ENCODE data around the gene PYGM. TPM values are rescaled to one million over a fixed set of nuclear protein-coding genes. Genes with fewer than 3 reads are reported as not detected.

PYGM gene
- total RNA-seq, 1 experiment from 2014 or later, result 3.6 TPM

DNA sequence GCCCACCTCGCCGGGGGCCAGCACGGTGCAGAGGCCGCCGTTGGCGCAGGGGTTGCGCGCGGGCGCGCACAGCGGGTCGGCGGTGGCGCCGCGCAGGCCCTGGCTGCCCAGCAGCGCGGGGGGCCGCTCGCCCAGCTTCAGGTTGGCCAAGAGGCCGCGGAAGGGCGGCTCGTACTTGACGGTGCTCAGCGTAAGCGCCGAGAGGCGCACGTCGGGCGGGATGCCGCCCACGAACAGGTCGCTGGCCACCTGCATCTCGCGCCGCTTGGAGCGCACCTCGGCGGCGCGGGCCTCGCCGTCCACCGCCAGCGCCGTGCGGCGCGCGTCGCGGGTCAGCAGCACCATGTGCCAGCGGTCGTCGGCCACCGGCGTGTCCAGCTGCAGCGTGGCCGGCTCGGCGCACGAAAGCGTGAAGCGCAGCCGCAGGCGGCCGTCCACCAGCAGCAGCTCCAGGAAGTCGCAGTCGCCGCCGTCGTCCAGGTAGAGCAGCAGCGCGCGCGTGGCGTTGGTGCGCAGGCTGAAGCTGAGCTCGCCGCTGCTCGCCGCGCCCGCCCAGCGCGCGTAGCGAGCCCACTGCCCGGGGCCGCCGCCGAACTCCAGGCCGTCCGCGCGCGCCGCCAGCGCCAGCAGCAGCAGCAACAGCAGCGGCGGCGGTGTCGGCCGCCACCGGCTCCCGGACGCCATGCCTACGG is 46.6 kb downstream of the PYGM start:
- no peak for DNase-seq
- H2BK15ac ChIP-seq (ENCODE audit: low read depth, low read length), result no peak overlapping the region
- H3K23me2 ChIP-seq (ENCODE audit: insufficient read length, low read depth, low read length, poor library complexity, severe bottlenecking), result peaks cover 6% of the 10 kb centered on the region
- peaks cover 9% of the 10 kb centered on the region; the same call in 1 of the 2 replicates for H3K27me3 ChIP-seq (ENCODE audit: insufficient read depth, low read length)
- no peak overlapping the region for H3K4ac ChIP-seq (ENCODE audit: low read depth, low read length)
- no peak overlapping the region for H4K91ac ChIP-seq (ENCODE audit: insufficient read length, low read depth, low read length)
- H4K20me1 ChIP-seq (ENCODE audit: control insufficient read depth, insufficient read depth, insufficient read length), result no peaks in the 10 kb centered on the region
- Mint-ChIP-seq H3K27ac (no peak overlapping the region), H3K9me3 (no peaks in the 10 kb centered on the region; a peak in 2 of 5 replicates), H3K4me3 (no peak overlapping the region; a peak in 1 of 5 replicates), H3K27me3 (ENCODE audit: low read depth) (peaks cover 87% of the 10 kb centered on the region), H3K36me3 (ENCODE audit: insufficient read depth in 1 of 3, low read depth in 3 of 3) (no peaks in the 10 kb centered on the region), H3K4me1 (peaks cover 24 to 64% of the 10 kb centered on the region in 2 experiments)
- H3K9ac ChIP-seq (ENCODE audit: extremely low read depth, insufficient read length, low read length), result no peak overlapping the region
- H3K27ac ChIP-seq (ENCODE audit: insufficient read length, low read depth, low read length), result no peak overlapping the region
- no peak overlapping the region; the same call in 1 of the 2 replicates for H3K14ac ChIP-seq (ENCODE audit: insufficient read depth, low read length)
- no peak overlapping the region for H2AFZ ChIP-seq (ENCODE audit: low read length)
- no peak overlapping the region for H3T11ph ChIP-seq (ENCODE audit: low read length)
- H2BK20ac ChIP-seq (ENCODE audit: low read depth, low read length, poor library complexity, severe bottlenecking), result no peak overlapping the region
- no peak overlapping the region for H2AK5ac ChIP-seq (ENCODE audit: insufficient read length, low read length)
- no peaks in the 10 kb centered on the region for H3K9me3 ChIP-seq (ENCODE audit: control insufficient read depth, low read depth, low read length)
- H3K18ac ChIP-seq (ENCODE audit: insufficient read length, low read depth, low read length), result no peak overlapping the region
- no peaks in the 10 kb centered on the region for H3K79me2 ChIP-seq (ENCODE audit: insufficient read depth, low read length)
- peak overlapping the region; percentile 22 for H3K4me2 ChIP-seq (ENCODE audit: insufficient read depth, insufficient read length, low read length)
- no peak overlapping the region for H2BK5ac ChIP-seq (ENCODE audit: insufficient read length, low read length)
- no peak overlapping the region for H2BK120ac ChIP-seq (ENCODE audit: low read depth, low read length, poor library complexity, severe bottlenecking)
- H4K5ac ChIP-seq (ENCODE audit: insufficient read length, low read depth, low read length), result no peak overlapping the region
- WGBS (ENCODE audit: extremely low coverage, insufficient read length, low lambda C conversion rate), result no CpG with 5 or more reads among the region's 111 CpGs
- no peak overlapping the region for H3K56ac ChIP-seq (ENCODE audit: insufficient read length, low read depth, low read length)
- H3K4me1 ChIP-seq (ENCODE audit: insufficient read depth, low read length), result peaks cover 11% of the 10 kb centered on the region; the same call in 1 of the 2 replicates
- H3K23ac ChIP-seq (ENCODE audit: insufficient read length, low read depth, low read length), result no peak overlapping the region
- TF ChIP-seq CTCF (conservative IDR thresholded peaks at IDR 0.05), result no peak
- H4K8ac ChIP-seq (replicated peaks; ENCODE audit: insufficient read length, low read depth, low read length), result no peak overlapping the region
- no peaks in the 10 kb centered on the region for H3K79me1 ChIP-seq (ENCODE audit: insufficient read depth, low read depth, low read length, poor library complexity, severe bottlenecking)
- H2BK12ac ChIP-seq (ENCODE audit: insufficient read length, low read depth, low read length), result no peak overlapping the region

All from H9 (cell line).